Subcutaneous abdominal adipose tissue (tissue), 5 donors: ENCODE results near the gene CFAP251.

Experiments
- H3K27ac ChIP-seq: one replicate; pipeline ENCODE4 v1.7.0; 2013; ENCODE audit warnings: low read depth, mild to moderate bottlenecking, inconsistent platforms, low read length, moderate library complexity
- H3K27me3 ChIP-seq, 5 donors: one replicate each; pipeline ENCODE4 v1.7.0; 2013; ENCODE audit warnings: low read length in 5 of 5, inconsistent platforms in 1 of 5; ENCODE audit not compliant: control insufficient read depth in 5 of 5, insufficient read depth in 4 of 5
- H3K36me3 ChIP-seq, 5 donors: one replicate each; pipeline ENCODE4 v1.7.0; 2013; ENCODE audit warnings: low read length in 5 of 5; ENCODE audit not compliant: control insufficient read depth in 5 of 5, insufficient read depth in 5 of 5
- H3K4me1 ChIP-seq, 5 donors: one replicate each; pipeline ENCODE4 v1.7.0; 2013; ENCODE audit warnings: low read length in 5 of 5, mild to moderate bottlenecking in 3 of 5, moderate library complexity in 1 of 5; ENCODE audit not compliant: control insufficient read depth in 5 of 5, insufficient read depth in 5 of 5
- H3K4me3 ChIP-seq, 5 donors: one replicate each; pipeline ENCODE4 v1.7.0; 2013; ENCODE audit warnings: low read length in 5 of 5, low read depth in 1 of 5
- H3K9ac ChIP-seq, 5 donors: one replicate each; pipeline ENCODE4 v1.7.0; 2013; ENCODE audit warnings: low read length in 5 of 5, mild to moderate bottlenecking in 4 of 5, moderate library complexity in 3 of 5
- H3K9me3 ChIP-seq, 5 donors: one replicate each; pipeline ENCODE4 v1.7.0; 2013; ENCODE audit warnings: low read length in 5 of 5; ENCODE audit not compliant: control insufficient read depth in 5 of 5
- donor health status: healthy.
- donor health status: healthy.
- donor health status: healthy.
- donor health status: healthy.
- donor health status: healthy.

The CFAP251 gene

DNA sequence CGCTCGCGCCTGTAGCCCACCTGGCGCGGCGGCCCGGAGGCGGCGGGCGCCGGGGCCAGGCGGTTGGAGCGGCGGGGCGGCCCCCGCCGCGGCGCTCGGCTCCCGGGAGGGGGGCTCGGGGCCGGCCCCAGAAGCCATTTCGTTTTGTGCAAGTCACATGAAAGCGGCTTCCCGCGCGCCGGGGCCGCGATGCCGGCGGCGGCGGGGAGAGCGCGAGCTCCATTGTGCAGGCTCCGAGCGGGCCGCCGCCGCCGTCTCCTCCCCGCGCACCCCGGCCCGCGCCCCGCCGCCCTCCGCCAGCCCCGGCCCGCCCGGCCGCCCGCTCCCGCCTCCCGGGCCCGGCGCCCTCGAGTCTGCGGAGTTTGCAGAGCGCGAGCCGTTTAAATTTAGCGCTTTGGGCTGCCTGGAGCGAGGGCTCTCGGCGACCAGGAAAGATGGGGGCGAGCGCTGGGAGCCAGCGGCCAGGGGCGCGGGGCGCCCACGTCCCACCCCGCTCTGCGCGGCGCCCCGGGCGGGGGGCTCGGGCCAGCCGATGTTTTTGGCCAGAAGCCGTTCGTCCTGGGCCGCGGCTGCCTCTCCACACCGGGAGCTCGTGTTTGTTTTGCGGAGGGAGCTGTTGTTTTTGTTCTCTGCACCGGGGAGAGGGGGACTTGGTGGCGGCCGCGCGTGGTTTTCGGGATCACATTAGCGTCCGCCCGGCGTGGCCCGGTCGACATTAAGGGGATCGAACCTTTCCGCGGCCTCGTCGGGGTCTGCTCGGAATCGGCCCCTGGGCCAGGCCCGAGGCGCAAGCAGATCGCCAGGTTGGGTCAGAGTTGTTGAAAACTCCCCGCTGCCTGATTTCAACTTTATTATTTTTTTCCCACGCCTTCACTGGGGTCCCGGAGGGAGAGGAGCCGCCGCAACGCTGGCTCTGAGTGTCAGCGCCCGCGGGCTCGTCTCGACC, 104.3 kb downstream of the CFAP251 start:
- Histone ChIP-seq H3K4me1 (peaks cover 2 to 30% (median 23%) of the 10 kb centered on the region in 5 donors), H3K27me3 (no peaks in the 10 kb centered on the region), H3K36me3 (no peaks in the 10 kb centered on the region), H3K27ac (peak overlapping the region; percentile 81), H3K9ac (peak overlapping the region in 4 of 5 donors; percentile 3 to 77 (median 47)), H3K4me3 (peak overlapping the region; percentile 44 to 78 (median 62)), H3K9me3 (peaks cover 0 to 11% (median 4%) of the 10 kb centered on the region in 5 donors)

DNA sequence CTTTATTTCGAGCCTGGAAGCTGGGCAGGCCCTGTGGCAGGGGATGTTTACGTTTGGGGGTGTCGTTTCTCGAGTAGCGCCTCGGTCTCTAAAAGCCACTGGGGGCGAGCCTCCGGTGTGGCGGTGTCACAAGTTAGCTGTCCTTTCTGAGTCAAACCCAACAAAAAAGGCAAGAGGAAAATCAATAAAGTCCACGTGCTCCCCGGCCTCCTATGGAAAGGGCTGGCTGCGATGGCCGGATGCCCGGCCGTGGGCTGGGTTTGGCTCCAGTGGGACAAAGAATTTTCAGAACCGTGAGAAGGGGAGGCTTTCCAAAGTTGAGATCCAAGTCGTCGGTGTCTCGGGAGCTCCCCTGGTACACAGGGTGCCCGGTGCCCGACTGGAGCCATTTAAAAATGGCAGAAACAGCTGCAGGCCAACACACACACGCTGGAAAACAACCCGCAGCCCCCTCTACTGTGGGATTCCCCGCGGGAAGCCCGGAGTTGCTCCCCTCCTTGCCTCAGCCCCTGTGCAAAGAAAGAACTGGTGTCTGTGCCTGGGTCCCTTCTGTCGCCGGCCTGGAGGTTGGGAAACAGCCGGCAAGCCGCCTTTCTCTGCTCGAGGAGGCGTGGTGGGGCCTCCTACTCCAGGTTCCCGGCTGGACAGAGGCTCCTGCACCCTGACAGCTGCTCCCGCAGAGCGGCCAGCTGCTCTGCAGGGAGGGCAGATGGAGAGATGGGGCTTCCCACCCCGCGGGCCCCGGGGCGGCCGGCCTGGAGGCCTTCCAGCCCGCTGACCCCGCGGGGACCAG, 105.1 kb downstream of the CFAP251 start:
- peak overlapping the region; percentile 57 to 78 (median 62) for H3K4me3 ChIP-seq
- peak overlapping the region in 4 of 5 donors; percentile 10 to 77 (median 47) for H3K9ac ChIP-seq
- H3K27me3 ChIP-seq = no peaks in the 10 kb centered on the region
- peaks cover 0 to 5% (median 1%) of the 10 kb centered on the region in 5 donors for H3K9me3 ChIP-seq
- peak overlapping the region; percentile 81 for H3K27ac ChIP-seq
- peaks cover 2 to 38% (median 32%) of the 10 kb centered on the region in 5 donors for H3K4me1 ChIP-seq
- H3K36me3 ChIP-seq = no peaks in the 10 kb centered on the region

DNA sequence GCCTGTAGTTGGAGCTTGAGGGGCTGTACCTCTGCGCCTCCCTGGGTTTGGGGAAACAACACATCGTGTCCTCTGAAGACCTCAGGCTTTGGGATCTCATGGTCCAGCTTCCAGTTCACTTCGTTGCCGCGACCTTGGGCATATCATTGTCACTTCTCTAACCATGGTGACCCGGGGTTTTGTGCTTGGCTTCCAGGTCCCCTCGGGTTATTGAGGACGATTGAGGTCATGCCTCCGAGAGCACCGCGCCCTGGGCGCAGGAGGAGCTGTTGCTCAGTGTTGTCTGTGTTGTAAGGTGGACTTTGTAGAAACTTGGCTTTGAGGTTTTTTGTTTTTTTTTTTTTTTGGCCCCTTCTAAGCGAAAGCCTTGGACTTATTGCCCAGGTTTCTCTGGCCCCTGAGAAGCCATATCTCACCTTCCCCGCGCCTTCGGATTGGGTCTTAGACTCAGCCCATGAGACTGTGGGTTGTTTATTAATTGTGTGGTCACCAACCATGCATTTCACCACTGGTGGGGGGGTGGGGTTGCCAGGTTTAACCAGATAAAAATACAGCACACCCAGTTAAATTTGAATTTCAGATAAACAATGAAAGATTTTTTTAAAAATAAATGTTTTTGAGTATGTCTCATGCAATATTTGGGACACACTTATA, 105.9 kb downstream of the CFAP251 start:
- Histone ChIP-seq H3K27ac (peak overlapping the region; percentile 81), H3K4me1 (peaks cover 2 to 46% (median 37%) of the 10 kb centered on the region in 5 donors), H3K9me3 (no peaks in the 10 kb centered on the region), H3K9ac (peak overlapping the region in 4 of 5 donors; percentile 10 to 77 (median 47)), H3K36me3 (no peaks in the 10 kb centered on the region), H3K4me3 (peak overlapping the region in 3 of 5 donors; percentile 62 to 78 (median 75)), H3K27me3 (no peaks in the 10 kb centered on the region)

DNA sequence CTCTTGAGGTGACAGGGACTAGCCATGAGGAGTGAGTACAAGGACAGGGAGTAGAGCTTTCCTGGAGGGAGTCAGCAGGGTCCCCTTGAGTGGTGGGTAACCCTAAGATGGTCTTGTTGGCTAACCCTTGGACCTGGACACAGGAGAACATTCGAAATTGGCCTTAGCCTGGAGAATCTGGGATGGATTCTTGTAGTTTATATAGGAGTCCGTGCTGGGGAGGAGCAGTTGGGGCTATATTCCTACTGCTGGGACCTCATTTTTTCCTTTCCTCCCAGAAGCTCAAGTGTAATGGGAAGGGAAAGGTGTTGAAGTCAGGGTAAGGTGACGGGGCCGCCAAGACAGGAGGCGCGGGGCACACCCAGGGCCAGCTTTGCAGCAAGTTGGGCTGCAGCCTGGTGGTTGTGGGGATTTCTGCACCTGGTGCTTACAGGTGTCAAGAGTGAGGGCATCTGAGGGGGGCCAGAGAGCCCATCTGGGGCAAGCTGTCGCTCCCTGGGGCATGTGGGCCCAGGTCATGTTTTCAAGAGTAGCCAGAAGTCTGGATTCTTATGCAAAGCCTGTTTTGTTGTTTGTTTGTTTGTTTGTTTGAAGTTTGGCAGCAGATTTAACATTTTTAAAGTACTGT, 108.4 kb downstream of the CFAP251 start:
- Histone ChIP-seq H3K36me3 (no peaks in the 10 kb centered on the region), H3K4me1 (peaks cover 2 to 36% (median 30%) of the 10 kb centered on the region in 5 donors), H3K27ac (no peak overlapping the region), H3K27me3 (no peaks in the 10 kb centered on the region), H3K4me3 (no peak overlapping the region), H3K9ac (no peak overlapping the region), H3K9me3 (no peaks in the 10 kb centered on the region)

DNA sequence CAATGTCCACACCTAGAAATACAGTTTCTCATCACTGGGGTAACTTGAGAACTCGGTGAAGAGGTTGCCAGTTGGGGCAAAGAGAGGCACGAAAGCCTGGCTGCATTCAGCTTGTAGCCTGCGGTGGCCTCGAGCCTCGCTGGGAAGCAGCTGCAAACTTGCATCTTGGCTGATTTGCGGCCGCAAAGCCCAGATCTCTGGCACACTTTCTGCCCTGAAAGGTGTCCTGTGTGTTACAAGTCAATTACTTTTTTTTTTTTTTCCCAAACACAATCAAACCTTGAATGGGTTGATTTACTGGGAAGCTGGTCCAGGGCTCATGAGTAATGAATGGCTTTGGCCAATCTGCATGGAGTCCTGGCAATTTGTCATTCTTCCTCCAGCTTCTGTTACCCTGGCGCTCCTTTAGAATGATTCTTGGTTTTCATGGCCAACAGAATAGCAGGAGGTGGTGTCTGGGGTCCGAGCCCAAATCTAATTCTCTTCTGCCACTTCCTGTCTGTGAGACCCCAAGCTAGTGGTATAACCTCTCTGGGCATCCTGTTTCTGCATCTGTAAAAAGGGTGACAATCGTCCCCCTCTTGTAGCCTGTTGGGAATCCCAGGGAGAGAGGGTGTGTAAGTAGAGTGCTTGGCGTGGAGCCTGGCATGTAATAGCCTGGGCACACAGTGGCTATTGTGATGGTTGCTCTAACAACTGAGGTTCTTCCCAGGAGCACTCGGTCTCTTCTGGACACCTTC, 109.9 kb downstream of the CFAP251 start:
- no peak overlapping the region for H3K4me3 ChIP-seq
- H3K36me3 ChIP-seq = no peaks in the 10 kb centered on the region
- no peak overlapping the region for H3K27ac ChIP-seq
- peaks cover 2 to 29% (median 23%) of the 10 kb centered on the region in 5 donors for H3K4me1 ChIP-seq
- H3K9me3 ChIP-seq = no peaks in the 10 kb centered on the region
- no peak overlapping the region for H3K9ac ChIP-seq
- no peaks in the 10 kb centered on the region for H3K27me3 ChIP-seq

DNA sequence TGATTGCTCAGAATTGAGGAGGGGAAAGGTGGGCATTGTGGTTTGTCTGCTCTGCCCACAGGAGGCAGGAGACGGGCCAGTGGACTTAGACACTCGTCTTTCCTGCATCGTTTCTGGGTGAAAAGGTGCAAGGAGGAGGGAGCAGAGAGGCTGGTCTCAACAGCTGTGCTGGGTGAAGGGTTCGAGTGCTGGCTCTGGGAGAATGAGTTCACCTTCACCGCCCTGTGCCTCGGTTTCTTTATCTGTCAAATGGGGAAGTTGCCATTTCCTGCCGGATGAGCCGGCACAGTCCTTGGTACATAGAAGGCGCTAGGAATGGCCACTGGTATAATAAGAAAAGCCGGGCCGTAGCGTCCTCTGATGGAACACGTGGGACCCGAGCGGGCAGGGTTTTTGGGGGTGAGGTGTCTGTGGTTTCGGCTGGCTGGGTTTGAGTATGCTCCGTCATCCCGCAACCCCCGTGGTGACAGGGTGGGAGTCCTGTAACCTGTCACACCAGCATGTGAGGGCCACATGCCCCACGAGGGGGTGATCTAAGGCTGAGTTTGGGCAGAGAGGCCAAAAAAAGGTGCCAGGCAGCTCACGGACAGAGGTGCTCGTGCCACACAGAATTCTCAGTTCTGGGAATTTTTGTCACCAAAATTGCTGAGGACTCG, 110.6 kb downstream of the CFAP251 start:
- peaks cover 0 to 22% (median 16%) of the 10 kb centered on the region in 5 donors for H3K4me1 ChIP-seq

DNA sequence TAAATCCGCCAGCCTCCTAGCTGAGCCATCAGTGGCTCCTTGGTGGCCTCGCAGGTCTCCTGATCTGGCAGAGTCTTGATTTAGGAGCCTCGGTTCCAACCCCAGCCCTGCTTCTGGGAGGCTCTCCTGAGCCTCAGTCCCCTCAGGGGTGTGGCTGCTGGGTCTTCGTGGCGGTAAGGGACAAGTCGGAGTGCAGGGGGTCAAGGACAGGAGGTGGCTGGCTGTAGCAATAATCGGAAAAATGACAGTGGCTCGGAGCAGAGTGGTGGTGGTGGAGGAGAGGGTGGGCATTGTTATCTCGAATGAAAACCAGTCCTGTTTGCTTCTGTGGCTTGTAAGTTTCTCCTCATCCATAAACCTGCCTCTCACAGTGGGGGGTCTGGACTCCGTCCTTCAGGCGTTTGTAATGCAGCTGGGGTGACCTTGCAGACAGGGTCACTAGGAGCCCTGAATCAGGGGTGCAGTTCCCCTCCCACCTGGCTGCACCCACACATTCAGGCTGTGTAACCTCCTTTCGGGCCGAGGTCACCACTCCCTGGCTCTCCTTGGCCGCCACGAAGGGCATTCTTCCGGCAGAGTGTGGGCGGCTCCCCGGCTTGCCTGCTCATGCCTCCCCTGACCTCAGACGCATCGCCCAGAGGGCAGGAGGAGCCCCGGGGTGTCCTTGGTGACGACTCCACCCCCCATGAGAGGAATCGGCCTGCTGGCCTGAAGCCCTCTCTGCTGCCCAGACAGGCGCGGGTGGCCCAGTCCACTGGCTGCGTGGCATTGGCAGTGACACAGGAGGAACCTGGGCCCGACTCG, 111.4 kb downstream of the CFAP251 start:
- H3K27ac ChIP-seq = no peak overlapping the region
- peaks cover 0 to 20% (median 12%) of the 10 kb centered on the region in 5 donors for H3K4me1 ChIP-seq
- H3K9ac ChIP-seq = no peak overlapping the region

More for the DNA sequence above, 110.6 kb downstream of the CFAP251 start:
- H3K36me3 ChIP-seq = no peaks in the 10 kb centered on the region
- no peak overlapping the region for H3K27ac ChIP-seq
- H3K27me3 ChIP-seq = no peaks in the 10 kb centered on the region
- no peak overlapping the region for H3K9ac ChIP-seq
- no peaks in the 10 kb centered on the region for H3K9me3 ChIP-seq
- H3K4me3 ChIP-seq = no peak overlapping the region

DNA sequence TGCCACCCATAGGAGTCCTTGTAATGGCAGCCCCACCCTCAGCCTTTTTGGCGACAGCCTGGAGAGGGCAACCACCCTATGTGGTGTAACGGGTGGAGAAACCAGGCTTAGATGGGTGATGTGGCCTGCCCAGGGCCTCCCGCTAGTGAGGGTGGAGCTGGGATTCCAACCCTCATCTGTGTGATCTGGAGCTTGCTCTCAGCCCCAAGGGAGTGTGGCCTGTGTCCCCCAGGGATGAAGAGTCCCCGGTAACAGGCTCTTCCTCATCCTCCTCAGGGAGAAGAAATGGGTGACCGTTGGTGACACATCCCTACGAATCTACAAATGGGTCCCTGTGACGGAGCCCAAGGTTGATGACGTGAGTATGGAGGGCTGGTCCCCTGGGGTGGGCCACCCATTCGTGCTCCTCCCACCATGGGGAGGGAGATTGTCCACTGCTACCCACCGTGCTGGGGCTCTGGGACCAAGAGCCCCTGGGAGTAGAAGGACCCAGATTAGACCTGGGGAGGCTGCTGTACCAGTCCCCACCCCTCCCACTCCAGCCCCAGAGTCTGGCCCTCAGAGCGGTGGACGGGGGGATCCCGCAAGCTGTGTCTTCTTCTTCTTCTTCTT, 112.1 kb downstream of the CFAP251 start:
- Histone ChIP-seq H3K4me1 (peaks cover 0 to 27% (median 12%) of the 10 kb centered on the region in 5 donors), H3K4me3 (no peak overlapping the region), H3K36me3 (peaks cover 0 to 5% (median 3%) of the 10 kb centered on the region in 5 donors), H3K27me3 (no peaks in the 10 kb centered on the region), H3K9me3 (no peaks in the 10 kb centered on the region), H3K27ac (no peak overlapping the region), H3K9ac (no peak overlapping the region)

More for the DNA sequence above, 111.4 kb downstream of the CFAP251 start:
- no peaks in the 10 kb centered on the region for H3K36me3 ChIP-seq
- no peaks in the 10 kb centered on the region for H3K9me3 ChIP-seq
- no peaks in the 10 kb centered on the region for H3K27me3 ChIP-seq
- no peak overlapping the region for H3K4me3 ChIP-seq
